ENCODE data around the gene DDX47. TPM values are rescaled to one million over a fixed set of nuclear protein-coding genes. Genes with fewer than 3 reads are reported as not detected.

The DDX47 gene
- total RNA-seq, 1 donor from 2014 or later = 97.1 TPM

DNA sequence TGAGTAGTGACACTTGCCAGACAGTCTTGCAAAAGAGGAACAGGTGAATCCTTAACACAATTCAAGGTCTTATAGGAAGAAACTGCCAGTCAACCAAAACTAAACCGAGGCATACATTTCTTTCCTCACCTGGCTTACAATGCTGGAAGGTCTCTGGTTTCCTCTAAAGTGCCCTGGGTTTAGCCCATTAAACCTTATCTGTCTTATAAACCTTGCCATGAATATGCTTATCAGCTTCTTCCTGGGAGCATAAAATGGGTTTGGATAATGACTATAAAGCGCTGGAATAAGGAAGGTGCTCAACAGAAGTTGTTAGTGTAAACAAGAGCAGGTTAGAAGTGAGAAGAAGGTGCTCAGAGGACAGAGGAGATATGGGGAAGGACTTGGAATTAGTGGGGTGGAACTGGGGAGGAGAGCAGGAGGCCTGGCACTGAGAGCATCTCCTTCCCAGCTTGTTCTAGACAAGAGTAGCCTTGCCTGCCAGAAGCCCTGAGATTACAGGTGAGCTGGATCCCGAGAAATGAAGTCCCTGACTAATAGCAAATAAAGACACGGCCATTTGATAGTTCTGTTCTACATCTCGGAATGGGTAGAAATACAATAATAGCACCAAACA is 64.1 kb downstream of the DDX47 start:
- Mint-ChIP-seq H3K27ac (no peak overlapping the region), H3K27me3 (peaks cover 5% of the 10 kb centered on the region), H3K4me1 (no peaks in the 10 kb centered on the region), H3K4me3 (no peak overlapping the region), H3K9me3 (no peaks in the 10 kb centered on the region), H3K36me3 (ENCODE audit: low read depth) (no peaks in the 10 kb centered on the region)
- no peak for DNase-seq
- TF ChIP-seq, protein P1, sequence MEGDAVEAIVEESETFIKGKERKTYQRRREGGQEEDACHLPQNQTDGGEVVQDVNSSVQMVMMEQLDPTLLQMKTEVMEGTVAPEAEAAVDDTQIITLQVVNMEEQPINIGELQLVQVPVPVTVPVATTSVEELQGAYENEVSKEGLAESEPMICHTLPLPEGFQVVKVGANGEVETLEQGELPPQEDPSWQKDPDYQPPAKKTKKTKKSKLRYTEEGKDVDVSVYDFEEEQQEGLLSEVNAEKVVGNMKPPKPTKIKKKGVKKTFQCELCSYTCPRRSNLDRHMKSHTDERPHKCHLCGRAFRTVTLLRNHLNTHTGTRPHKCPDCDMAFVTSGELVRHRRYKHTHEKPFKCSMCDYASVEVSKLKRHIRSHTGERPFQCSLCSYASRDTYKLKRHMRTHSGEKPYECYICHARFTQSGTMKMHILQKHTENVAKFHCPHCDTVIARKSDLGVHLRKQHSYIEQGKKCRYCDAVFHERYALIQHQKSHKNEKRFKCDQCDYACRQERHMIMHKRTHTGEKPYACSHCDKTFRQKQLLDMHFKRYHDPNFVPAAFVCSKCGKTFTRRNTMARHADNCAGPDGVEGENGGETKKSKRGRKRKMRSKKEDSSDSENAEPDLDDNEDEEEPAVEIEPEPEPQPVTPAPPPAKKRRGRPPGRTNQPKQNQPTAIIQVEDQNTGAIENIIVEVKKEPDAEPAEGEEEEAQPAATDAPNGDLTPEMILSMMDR (IDR thresholded peaks at IDR 0.05) = no peak
- intact Hi-C loops (cut with micrococcal nuclease) = no loop called here
- ChIA-PET CTCF (no interaction called here), POLR2A (no interaction called here)
- no peak for ATAC-seq (ENCODE audit: low read depth)

DNA sequence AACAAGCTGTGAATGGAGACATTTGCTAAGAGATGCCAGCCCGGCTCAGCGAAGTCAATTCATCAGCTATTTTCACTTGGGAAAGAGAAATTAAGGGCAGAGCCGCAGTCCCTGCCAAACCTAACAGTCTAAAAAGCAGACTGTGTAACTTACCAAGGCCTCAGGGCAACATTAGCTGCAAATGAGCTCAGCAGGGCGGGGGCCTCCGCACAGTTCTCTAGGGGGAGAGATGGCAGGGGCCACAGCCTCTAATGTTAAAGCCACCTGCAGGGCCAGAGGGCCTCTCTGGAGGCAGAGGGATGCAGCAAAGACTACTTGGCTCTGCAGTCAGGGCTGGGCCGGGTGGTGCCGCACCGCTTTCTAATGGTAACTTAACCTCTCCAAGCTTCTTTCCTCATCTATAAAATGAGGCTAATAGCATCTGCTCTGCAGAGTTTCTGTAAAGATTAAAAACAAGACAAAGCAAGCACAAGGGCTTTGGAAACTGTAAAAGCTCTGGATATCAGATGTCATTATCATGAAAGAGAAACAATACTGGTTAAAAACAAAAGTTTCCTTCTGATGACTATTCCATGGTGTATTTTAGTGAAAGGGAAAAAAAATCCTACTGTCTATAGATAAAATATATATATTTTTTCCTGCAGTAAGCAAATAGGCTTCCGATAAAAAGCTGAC is 64.8 kb downstream of the DDX47 start:
- H3K36me3 Mint-ChIP-seq (ENCODE audit: low read depth) = no peaks in the 10 kb centered on the region
- no peak overlapping the region for H3K4me3 Mint-ChIP-seq
- CTCF ChIA-PET = no interaction called here
- POLR2A ChIA-PET = no interaction called here
- H3K27me3 Mint-ChIP-seq = peaks cover 5% of the 10 kb centered on the region
- no peak overlapping the region for H3K27ac Mint-ChIP-seq
- ATAC-seq (ENCODE audit: low read depth) (no peak), DNase-seq (no peak)
- H3K4me1 Mint-ChIP-seq = no peaks in the 10 kb centered on the region
- TF ChIP-seq, protein P1 (IDR thresholded peaks at IDR 0.05) = no peak
- intact Hi-C loops (cut with micrococcal nuclease) = no loop called here
- H3K9me3 Mint-ChIP-seq = no peaks in the 10 kb centered on the region

Other genes starting within 250 kb of the DDX47 start
- 10.1 and 10.8 TPM in 2 replicates for gene CREBL2, start 201.5 kb upstream of the DDX47 start, total RNA-seq
- gene GPR19, start 117.2 kb upstream of the DDX47 start, total RNA-seq = 0.39 TPM in 1 of 2 replicates, not detected in the other
- 56.6 and 59.0 TPM in 2 replicates for gene CDKN1B, start 96.0 kb upstream of the DDX47 start, total RNA-seq
- gene APOLD1, start 27.7 kb upstream of the DDX47 start, total RNA-seq = 0.75 and 0.81 TPM in 2 replicates
- not detected in 2 replicates for gene GPRC5A, start 78.2 kb downstream of the DDX47 start, total RNA-seq
- 0.35 and 0.44 TPM in 2 replicates for gene GPRC5D, start 138.8 kb downstream of the DDX47 start, total RNA-seq
- gene HEBP1, start 186.9 kb downstream of the DDX47 start, total RNA-seq = 9.7 and 12.0 TPM in 2 replicates
- gene FAM234B, start 231.0 kb downstream of the DDX47 start, total RNA-seq = 4.7 and 6.3 TPM in 2 replicates

Measured in activated B cell treated with CpG ODN at 0.5 μM for 24 hours (primary cell).